A673 (cell line): ENCODE results near the gene TNFSF15.

Experiments used
- EZH2 ChIP-seq: fragments of 200-600 bp; sonication (generic); IDR thresholded peaks from 2 replicates; pipeline ENCODE4 v1.6.1; 2017; ENCODE audit warnings: borderline replicate concordance, low read depth, mild to moderate bottlenecking, mixed read lengths, antibody characterized with exemption, low read length; ENCODE audit not compliant: poor library complexity, severe bottlenecking
- TF ChIP-seq, protein P1 (sequence below): fragments of 300-800, 200-600 bp; sonication (generic); conservative IDR thresholded peaks from 2 replicates; pipeline ENCODE4 v1.5.1; 2017; ENCODE audit warnings: low read depth, mild to moderate bottlenecking, antibody characterized with exemption, low read length, moderate library complexity, mixed read lengths

DNA sequence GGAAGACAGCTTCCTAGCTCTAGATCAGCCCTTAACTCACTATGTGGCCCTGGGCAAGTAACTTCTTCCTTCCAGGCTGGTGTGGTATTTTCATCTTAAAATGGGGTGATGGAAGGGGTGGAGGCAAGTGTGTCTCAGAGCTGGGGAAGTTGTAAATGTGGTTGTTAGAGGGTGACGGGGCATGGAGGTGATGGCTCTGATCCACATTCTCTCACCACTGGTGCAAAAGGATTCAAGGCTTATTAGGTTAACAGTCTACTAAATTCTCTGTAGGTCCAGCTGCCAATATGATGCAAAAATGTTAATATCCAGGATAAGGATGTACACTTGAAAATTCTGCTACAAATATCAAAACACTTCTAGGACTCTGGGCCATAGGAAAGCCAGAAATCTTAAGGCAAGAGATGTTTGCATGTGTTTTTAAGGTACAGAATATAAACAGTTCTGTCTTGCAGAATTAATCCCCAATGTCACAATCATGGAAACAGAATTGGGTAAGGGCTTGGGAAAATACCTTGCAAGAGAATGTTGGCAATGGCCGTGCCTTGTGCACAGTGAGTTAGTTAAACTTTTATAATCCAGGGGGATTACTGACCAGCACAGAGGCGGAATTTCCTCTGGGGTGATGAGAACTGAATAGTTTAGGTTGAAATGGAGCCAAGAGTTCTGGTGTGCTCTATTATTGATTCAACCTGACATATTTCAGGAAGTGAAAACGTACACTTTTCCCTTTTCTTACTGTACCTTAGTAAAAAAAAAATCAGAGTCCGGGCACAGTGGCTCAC lies 19.8 kb downstream of the TNFSF15 start:
- TF ChIP-seq, protein P1, sequence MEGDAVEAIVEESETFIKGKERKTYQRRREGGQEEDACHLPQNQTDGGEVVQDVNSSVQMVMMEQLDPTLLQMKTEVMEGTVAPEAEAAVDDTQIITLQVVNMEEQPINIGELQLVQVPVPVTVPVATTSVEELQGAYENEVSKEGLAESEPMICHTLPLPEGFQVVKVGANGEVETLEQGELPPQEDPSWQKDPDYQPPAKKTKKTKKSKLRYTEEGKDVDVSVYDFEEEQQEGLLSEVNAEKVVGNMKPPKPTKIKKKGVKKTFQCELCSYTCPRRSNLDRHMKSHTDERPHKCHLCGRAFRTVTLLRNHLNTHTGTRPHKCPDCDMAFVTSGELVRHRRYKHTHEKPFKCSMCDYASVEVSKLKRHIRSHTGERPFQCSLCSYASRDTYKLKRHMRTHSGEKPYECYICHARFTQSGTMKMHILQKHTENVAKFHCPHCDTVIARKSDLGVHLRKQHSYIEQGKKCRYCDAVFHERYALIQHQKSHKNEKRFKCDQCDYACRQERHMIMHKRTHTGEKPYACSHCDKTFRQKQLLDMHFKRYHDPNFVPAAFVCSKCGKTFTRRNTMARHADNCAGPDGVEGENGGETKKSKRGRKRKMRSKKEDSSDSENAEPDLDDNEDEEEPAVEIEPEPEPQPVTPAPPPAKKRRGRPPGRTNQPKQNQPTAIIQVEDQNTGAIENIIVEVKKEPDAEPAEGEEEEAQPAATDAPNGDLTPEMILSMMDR, result no peak
- no peak for TF ChIP-seq EZH2
